ENCODE measurements around the gene INSL3. TPM values are rescaled to one million over a fixed set of nuclear protein-coding genes. Genes with fewer than 3 reads are reported as not detected.
A peak's percentile ranks its signal among the peaks of the same experiment; 100 is the strongest.

Gene INSL3
- total RNA-seq, 1 experiment from 2014 or later, result not detected

DNA sequence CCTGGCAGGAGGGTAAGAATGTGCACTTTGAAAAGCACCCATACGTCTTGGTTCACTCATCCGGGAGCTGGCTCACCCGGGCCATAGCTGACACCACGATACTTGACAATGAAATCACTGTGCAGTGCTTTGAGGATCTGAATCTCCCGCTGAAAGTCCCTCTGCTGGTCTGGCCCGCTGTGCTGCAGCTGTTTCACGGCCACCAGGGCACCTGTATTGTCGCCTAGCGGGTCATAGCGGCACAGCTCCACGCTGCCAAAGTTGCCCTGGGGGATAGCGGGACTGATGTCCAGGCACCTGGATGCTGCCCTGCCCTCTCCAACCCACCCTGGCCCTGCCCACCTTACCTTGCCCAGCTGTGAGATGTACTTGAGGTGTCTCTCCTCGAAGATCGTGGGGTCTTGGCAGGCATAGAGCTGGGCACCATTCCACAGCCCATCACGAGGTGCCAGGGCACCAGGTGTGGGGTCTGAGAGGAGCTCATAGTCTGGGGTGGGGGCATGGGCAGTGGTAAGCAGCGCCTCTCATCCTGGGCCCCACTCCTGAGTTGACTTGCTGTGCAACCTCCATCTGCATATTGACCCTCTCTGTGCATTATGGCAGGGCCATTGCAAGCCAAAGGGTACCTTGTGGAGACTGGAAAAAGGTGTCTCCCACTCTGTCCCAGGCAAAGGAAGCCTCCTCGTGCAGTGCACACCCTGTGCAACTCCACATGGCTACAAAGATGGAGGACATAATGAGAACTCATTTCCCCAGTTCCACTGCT lies 11.3 kb upstream of the INSL3 start:
- Histone ChIP-seq H3K9me3 (ENCODE audit: low read depth, low read length, poor library complexity, severe bottlenecking) (no peaks in the 10 kb centered on the region), H3K27me3 (replicated peaks; ENCODE audit: insufficient read depth, low read depth, low read length, poor library complexity) (no peaks in the 10 kb centered on the region), H3K4me1 (ENCODE audit: insufficient read depth, low read length, poor library complexity, severe bottlenecking) (no peaks in the 10 kb centered on the region), H3K27ac (ENCODE audit: low read depth, low read length, poor library complexity, severe bottlenecking) (no peak overlapping the region), H3K4me3 (ENCODE audit: low read depth, low read length, poor library complexity, severe bottlenecking) (no peak overlapping the region), H3K36me3 (ENCODE audit: insufficient read depth, low read length, poor library complexity, severe bottlenecking) (no peaks in the 10 kb centered on the region)
- no peak for DNase-seq (ENCODE audit: low spot score)
- TF ChIP-seq, protein P1, sequence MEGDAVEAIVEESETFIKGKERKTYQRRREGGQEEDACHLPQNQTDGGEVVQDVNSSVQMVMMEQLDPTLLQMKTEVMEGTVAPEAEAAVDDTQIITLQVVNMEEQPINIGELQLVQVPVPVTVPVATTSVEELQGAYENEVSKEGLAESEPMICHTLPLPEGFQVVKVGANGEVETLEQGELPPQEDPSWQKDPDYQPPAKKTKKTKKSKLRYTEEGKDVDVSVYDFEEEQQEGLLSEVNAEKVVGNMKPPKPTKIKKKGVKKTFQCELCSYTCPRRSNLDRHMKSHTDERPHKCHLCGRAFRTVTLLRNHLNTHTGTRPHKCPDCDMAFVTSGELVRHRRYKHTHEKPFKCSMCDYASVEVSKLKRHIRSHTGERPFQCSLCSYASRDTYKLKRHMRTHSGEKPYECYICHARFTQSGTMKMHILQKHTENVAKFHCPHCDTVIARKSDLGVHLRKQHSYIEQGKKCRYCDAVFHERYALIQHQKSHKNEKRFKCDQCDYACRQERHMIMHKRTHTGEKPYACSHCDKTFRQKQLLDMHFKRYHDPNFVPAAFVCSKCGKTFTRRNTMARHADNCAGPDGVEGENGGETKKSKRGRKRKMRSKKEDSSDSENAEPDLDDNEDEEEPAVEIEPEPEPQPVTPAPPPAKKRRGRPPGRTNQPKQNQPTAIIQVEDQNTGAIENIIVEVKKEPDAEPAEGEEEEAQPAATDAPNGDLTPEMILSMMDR (conservative IDR thresholded peaks at IDR 0.05; ENCODE audit: low read depth, low read length), result no peak
- TF ChIP-seq EZH2 (IDR thresholded peaks at IDR 0.05; ENCODE audit: borderline replicate concordance, low read depth, low read length, poor library complexity, severe bottlenecking), result no peak
- BruUV-seq (replicated peaks), result no TSS peak
- ChIA-PET CTCF (no interaction called here), POLR2A (ENCODE audit: low non-redundant PET) (no interaction called here)
- intact Hi-C loops (cut with micrococcal nuclease; ENCODE audit: unreplicated experiment), result no loop called here

DNA sequence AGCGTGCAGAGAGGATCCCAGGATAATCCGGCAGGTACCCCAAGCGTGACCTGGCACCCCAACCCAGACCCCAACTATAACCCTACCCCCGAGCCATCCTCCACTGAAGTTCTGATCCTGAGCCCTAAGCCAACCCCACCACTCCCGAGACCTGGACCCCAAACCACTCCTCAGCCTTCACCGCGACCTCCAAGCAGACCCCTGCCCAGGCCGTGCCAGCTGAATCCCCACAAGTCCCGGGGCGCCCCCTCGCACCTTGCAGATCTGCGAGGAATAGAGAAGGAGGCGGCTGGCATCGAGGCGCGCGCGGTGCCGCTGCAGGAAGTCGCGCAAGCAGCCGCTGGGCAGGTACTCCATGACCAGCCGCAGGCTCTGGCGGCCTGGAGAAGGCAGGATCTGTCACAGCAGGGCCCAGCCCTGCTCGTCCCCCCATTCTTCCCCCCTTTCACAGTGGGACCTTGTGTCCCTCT lies 10.1 kb upstream of the INSL3 start:
- no peak overlapping the region for H3K4me3 ChIP-seq (ENCODE audit: low read depth, low read length, poor library complexity, severe bottlenecking)
- no peak for DNase-seq (ENCODE audit: low spot score)
- no peaks in the 10 kb centered on the region for H3K27me3 ChIP-seq (replicated peaks; ENCODE audit: insufficient read depth, low read depth, low read length, poor library complexity)
- TF ChIP-seq, protein P1 (conservative IDR thresholded peaks at IDR 0.05; ENCODE audit: low read depth, low read length), result no peak
- no peak for TF ChIP-seq EZH2 (IDR thresholded peaks at IDR 0.05; ENCODE audit: borderline replicate concordance, low read depth, low read length, poor library complexity, severe bottlenecking)
- no peaks in the 10 kb centered on the region for H3K9me3 ChIP-seq (ENCODE audit: low read depth, low read length, poor library complexity, severe bottlenecking)
- POLR2A ChIA-PET (ENCODE audit: low non-redundant PET), result no interaction called here
- H3K4me1 ChIP-seq (ENCODE audit: insufficient read depth, low read length, poor library complexity, severe bottlenecking), result no peaks in the 10 kb centered on the region
- no peaks in the 10 kb centered on the region for H3K36me3 ChIP-seq (ENCODE audit: insufficient read depth, low read length, poor library complexity, severe bottlenecking)
- no TSS peak for BruUV-seq (replicated peaks)
- CTCF ChIA-PET, result interaction anchor here (0.5 kb wide), 1 partner anchor 729 kb away, joined by 3 read pairs; no protein-coding TSS in a partner anchor
- intact Hi-C loops (cut with micrococcal nuclease; ENCODE audit: unreplicated experiment), result no loop called here
- no peak overlapping the region for H3K27ac ChIP-seq (ENCODE audit: low read depth, low read length, poor library complexity, severe bottlenecking)

DNA sequence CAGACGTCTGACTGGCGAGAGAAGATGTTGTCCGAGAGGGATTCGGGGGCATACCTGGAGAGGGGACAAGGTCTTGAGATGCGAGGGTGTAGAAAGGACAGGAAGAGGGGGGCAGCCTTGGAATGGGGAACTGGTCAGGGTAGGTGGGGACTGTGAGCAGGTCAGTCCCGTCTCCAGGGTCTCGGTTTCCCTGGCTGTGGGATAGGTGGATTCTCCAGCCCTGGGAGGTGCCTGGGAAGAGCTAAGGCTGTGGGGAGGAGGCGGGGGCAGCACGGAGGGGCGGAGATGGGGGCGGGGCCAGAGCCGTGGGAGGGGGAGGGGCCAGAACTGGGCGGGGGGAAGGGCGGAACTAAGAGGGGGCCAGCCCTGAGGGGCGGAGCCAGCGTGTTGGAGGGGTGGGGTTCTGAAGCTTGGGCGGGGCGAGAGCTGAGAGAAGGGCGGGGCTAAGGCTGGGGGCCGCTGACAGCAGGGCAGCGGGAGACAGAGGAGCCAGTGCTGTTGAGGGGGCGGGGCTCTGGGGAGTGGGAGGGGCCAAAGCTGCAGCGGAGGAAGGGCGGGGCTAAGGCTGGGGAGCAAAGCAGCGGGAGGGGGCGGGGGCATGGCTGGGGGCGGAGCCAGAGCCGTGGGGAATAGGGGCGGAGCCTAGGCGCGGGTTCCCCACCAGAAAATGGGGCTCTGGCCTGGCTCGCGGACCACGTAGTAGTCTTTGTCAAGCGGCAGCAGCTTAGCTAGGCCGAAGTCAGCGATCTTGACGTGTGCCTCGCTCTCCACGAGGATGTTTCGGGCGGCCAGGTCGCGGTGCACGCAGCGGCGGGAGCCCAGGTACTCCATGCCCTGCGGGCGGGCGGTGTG lies 9.5 kb upstream of the INSL3 start:
- ChIA-PET CTCF (interaction anchor here (0.5 kb wide), 1 partner anchor 728 kb away, joined by 3 read pairs; no protein-coding TSS in a partner anchor), POLR2A (ENCODE audit: low non-redundant PET) (no interaction called here)
- no peaks in the 10 kb centered on the region for H3K36me3 ChIP-seq (ENCODE audit: insufficient read depth, low read length, poor library complexity, severe bottlenecking)
- DNase-seq (ENCODE audit: low spot score), result peak; percentile 40
- TF ChIP-seq, protein P1 (conservative IDR thresholded peaks at IDR 0.05; ENCODE audit: low read depth, low read length), result no peak
- H3K27me3 ChIP-seq (replicated peaks; ENCODE audit: insufficient read depth, low read depth, low read length, poor library complexity), result no peaks in the 10 kb centered on the region
- H3K4me1 ChIP-seq (ENCODE audit: insufficient read depth, low read length, poor library complexity, severe bottlenecking), result no peaks in the 10 kb centered on the region
- BruUV-seq (replicated peaks), result no TSS peak
- no peak overlapping the region for H3K27ac ChIP-seq (ENCODE audit: low read depth, low read length, poor library complexity, severe bottlenecking)
- H3K9me3 ChIP-seq (ENCODE audit: low read depth, low read length, poor library complexity, severe bottlenecking), result no peaks in the 10 kb centered on the region
- H3K4me3 ChIP-seq (ENCODE audit: low read depth, low read length, poor library complexity, severe bottlenecking), result no peak overlapping the region
- intact Hi-C loops (cut with micrococcal nuclease; ENCODE audit: unreplicated experiment), result no loop called here
